Liver (tissue), 9 donors: ENCODE measurements around the gene NAMPT. TPM values are rescaled to one million over a fixed set of nuclear protein-coding genes. Genes with fewer than 3 reads are reported as not detected.
A peak's percentile ranks its signal among the peaks of the same experiment; 100 is the strongest.

Source experiments
- DNase-seq: peaks from one replicate; pipeline ENCODE4 v3.0.0-alpha.2; 2017; ENCODE audit warnings: low spot score
- H3K27ac ChIP-seq, 2 donors: one replicate each; pipeline ENCODE4 v1.7.0; 2013; ENCODE audit warnings: inconsistent platforms in 2 of 2, low read length in 2 of 2, control low read depth in 1 of 2, low read depth in 1 of 2, mild to moderate bottlenecking in 1 of 2
- H3K27me3 ChIP-seq, 4 donors: one replicate each; pipeline versions ENCODE4 v1.6.1 to v1.7.0; 2013; ENCODE audit warnings: low read length in 3 of 4, inconsistent platforms in 1 of 4, mild to moderate bottlenecking in 1 of 4, moderate library complexity in 1 of 4; ENCODE audit not compliant: control insufficient read depth in 4 of 4, insufficient read depth in 4 of 4
- H3K36me3 ChIP-seq, 4 donors: one replicate each; pipeline versions ENCODE4 v1.6.1 to v1.7.0; 2013; ENCODE audit warnings: low read length in 3 of 4, mild to moderate bottlenecking in 3 of 4, low read depth in 1 of 4, moderate library complexity in 1 of 4; ENCODE audit not compliant: control insufficient read depth in 4 of 4, insufficient read depth in 3 of 4
- H3K4me1 ChIP-seq, 4 donors: one replicate each; pipeline versions ENCODE4 v1.6.1 to v1.7.0; 2013; ENCODE audit warnings: low read length in 3 of 4, mild to moderate bottlenecking in 3 of 4, moderate library complexity in 1 of 4; ENCODE audit not compliant: control insufficient read depth in 4 of 4, insufficient read depth in 4 of 4
- H3K4me3 ChIP-seq, 3 donors: one replicate each; pipeline versions ENCODE4 v1.6.1 to v1.7.0; 2013; ENCODE audit warnings: low read length in 3 of 3, control low read depth in 1 of 3, low read depth in 1 of 3, mild to moderate bottlenecking in 1 of 3
- H3K9ac ChIP-seq, 2 donors: one replicate each; pipeline ENCODE4 v1.7.0; 2013; ENCODE audit warnings: low read length in 2 of 2, mild to moderate bottlenecking in 2 of 2, moderate library complexity in 2 of 2, control low read depth in 1 of 2, low read depth in 1 of 2
- H3K9me3 ChIP-seq, 4 donors: one replicate each; pipeline versions ENCODE4 v1.6.1 to v1.7.0; 2013; ENCODE audit warnings: low read length in 3 of 4; ENCODE audit not compliant: control insufficient read depth in 4 of 4
- EGR1 ChIP-seq, 2 donors: IDR thresholded peaks; 2 replicates each; pipeline ENCODE4 v1.6.1; 2016 to 2018; ENCODE audit warnings: antibody characterized with exemption in 2 of 2, low read depth in 2 of 2
- FOXA1 ChIP-seq: IDR thresholded peaks from 2 replicates; pipeline ENCODE4 v1.6.1; 2016; ENCODE audit warnings: antibody characterized with exemption
- FOXA2 ChIP-seq: IDR thresholded peaks from 2 replicates; pipeline ENCODE4 v1.6.1; 2016; ENCODE audit warnings: antibody characterized with exemption
- GABPA ChIP-seq, 2 donors: IDR thresholded peaks in 1 of 2; conservative IDR thresholded peaks in 1 of 2; 2 replicates each; pipeline ENCODE4 v1.6.1; 2016; ENCODE audit warnings: antibody characterized with exemption in 2 of 2, mild to moderate bottlenecking in 1 of 2, moderate library complexity in 1 of 2
- HNF4A ChIP-seq, 2 donors: conservative IDR thresholded peaks; 2 replicates each; pipeline ENCODE4 v1.6.1; 2016; ENCODE audit warnings: antibody characterized with exemption in 2 of 2, mild to moderate bottlenecking in 2 of 2
- HNF4G ChIP-seq: IDR thresholded peaks from 2 replicates; pipeline ENCODE4 v1.6.1; 2016; ENCODE audit warnings: antibody characterized with exemption
- JUND ChIP-seq, 2 donors: IDR thresholded peaks; 2 replicates each; pipeline ENCODE4 v1.6.1; 2016; ENCODE audit warnings: antibody characterized with exemption in 2 of 2
- NR2F2 ChIP-seq: IDR thresholded peaks from 2 replicates; pipeline ENCODE4 v1.6.1; 2016; ENCODE audit warnings: antibody characterized with exemption
- RAD21 ChIP-seq, 2 donors: IDR thresholded peaks; 2 replicates each; pipeline ENCODE4 v1.6.1; 2016; ENCODE audit warnings: antibody characterized with exemption in 2 of 2, mild to moderate bottlenecking in 2 of 2
- RXRA ChIP-seq, 2 donors: IDR thresholded peaks; 2 replicates each; pipeline ENCODE4 v1.6.1; 2017 to 2018; ENCODE audit warnings: antibody characterized with exemption in 2 of 2, mild to moderate bottlenecking in 1 of 2
- SP1 ChIP-seq: IDR thresholded peaks from 2 replicates; pipeline ENCODE4 v1.6.1; 2018; ENCODE audit warnings: antibody characterized with exemption, mild to moderate bottlenecking
- TAF1 ChIP-seq: conservative IDR thresholded peaks from 2 replicates; pipeline ENCODE4 v1.6.1; 2016; ENCODE audit warnings: antibody characterized with exemption, mild to moderate bottlenecking
- YY1 ChIP-seq: IDR thresholded peaks from 2 replicates; pipeline ENCODE4 v1.6.1; 2016; ENCODE audit warnings: antibody characterized with exemption, mild to moderate bottlenecking
- WGBS: extraction: QIAGEN DNeasy Blood & Tissue Kit; methylation state at CpG from one replicate; pipeline ENCODE4 v1.1.7; 2013; 5-methylcytosine and 5-hydroxymethylcytosine counted together
- polyA plus RNA-seq, 2 donors: library from polyadenylated mRNA; stranded (reverse) in 1 of 2; unstranded in 1 of 2; fragments of 200-250 nt in 1 of 2; fragments of >200 nt in 1 of 2; fragmentation: Nextera tagmentation in 1 of 2; extraction: Ambion mirVana in 1 of 2; gene quantifications; one replicate each; pipeline versions ENCODE4 v1.2.1 to v1.2.3, GENCODE V29; 2013 to 2015
- total RNA-seq, 2 donors: library from RNA; depleted of rRNA; stranded (reverse); fragments of >200 nt; gene quantifications; one replicate each; pipeline ENCODE4 v1.2.3, GENCODE V29; 2014
- TF ChIP-seq, protein P1 (sequence below): IDR thresholded peaks from 2 replicates; pipeline ENCODE4 v1.6.1; 2016; ENCODE audit warnings: antibody characterized with exemption, mild to moderate bottlenecking
- TF ChIP-seq, protein P2 (sequence below): IDR thresholded peaks from 2 replicates; pipeline ENCODE4 v1.6.1; 2016; ENCODE audit warnings: antibody characterized with exemption
- TF ChIP-seq, protein P3 (sequence below): IDR thresholded peaks from 2 replicates; pipeline ENCODE4 v1.6.1; 2016; ENCODE audit warnings: antibody characterized with exemption
- TF ChIP-seq, protein P4 (sequence below): IDR thresholded peaks from 2 replicates; pipeline ENCODE4 v1.6.1; 2016; ENCODE audit warnings: antibody characterized with exemption
- TF ChIP-seq, protein P5 (sequence below): fragments of 150-350 bp; IDR thresholded peaks from 2 replicates; pipeline ENCODE4 v1.5.1; 2017; ENCODE audit warnings: improper control_type of control experiment, low read depth, low read length; ENCODE audit not compliant: missing input control
- donor health status: healthy.
- donor health status: healthy.
- donor health status: healthy.
- donor health status: healthy.
- donor health status: healthy.

Gene NAMPT
- total RNA-seq = 100 to 1,000 TPM in 1 of 2 donors, 10 to 100 TPM in 1; 20.8 to 444 TPM
- polyA plus RNA-seq = 100 to 1,000 TPM; 134 to 185 TPM

DNA sequence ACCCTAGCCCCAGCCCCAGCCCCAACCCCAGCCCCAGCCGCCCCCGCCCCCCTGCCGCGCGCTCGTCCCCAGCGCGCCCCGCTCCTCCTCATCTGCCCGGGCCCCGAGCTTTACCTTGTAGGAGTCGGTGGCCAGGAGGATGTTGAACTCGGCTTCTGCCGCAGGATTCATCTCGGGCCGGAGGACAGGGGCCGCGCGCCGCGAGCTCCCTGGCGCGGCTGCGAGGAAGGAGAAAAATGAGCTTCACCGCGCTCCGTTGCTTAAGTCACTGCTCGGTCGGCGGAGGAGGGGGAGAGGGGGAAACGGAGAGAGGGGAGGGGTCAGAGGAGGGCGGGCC is at the start of gene NAMPT:
TSS of gene NAMPT (minus strand) at position 270 of the 337 bp plus-strand sequence. CDS start at position 171, 99 bp downstream.
- H3K4me1 ChIP-seq = peaks cover 1 to 23% (median 10%) of the 10 kb centered on the region in 4 donors
- H3K4me3 ChIP-seq = peak within 1 kb of the TSS; percentile 93 to 98 (median 95)
- no peaks in the 10 kb centered on the region for H3K27me3 ChIP-seq
- peak within 1 kb of the TSS; percentile 94 to 99 for H3K27ac ChIP-seq
- H3K36me3 ChIP-seq = peaks cover 0 to 17% (median 4%) of the 10 kb centered on the region in 4 donors
- no peak for DNase-seq
- H3K9ac ChIP-seq = peak within 1 kb of the TSS; percentile 86 to 100
- H3K9me3 ChIP-seq = no peaks in the 10 kb centered on the region
- TF ChIP-seq, protein P1, sequence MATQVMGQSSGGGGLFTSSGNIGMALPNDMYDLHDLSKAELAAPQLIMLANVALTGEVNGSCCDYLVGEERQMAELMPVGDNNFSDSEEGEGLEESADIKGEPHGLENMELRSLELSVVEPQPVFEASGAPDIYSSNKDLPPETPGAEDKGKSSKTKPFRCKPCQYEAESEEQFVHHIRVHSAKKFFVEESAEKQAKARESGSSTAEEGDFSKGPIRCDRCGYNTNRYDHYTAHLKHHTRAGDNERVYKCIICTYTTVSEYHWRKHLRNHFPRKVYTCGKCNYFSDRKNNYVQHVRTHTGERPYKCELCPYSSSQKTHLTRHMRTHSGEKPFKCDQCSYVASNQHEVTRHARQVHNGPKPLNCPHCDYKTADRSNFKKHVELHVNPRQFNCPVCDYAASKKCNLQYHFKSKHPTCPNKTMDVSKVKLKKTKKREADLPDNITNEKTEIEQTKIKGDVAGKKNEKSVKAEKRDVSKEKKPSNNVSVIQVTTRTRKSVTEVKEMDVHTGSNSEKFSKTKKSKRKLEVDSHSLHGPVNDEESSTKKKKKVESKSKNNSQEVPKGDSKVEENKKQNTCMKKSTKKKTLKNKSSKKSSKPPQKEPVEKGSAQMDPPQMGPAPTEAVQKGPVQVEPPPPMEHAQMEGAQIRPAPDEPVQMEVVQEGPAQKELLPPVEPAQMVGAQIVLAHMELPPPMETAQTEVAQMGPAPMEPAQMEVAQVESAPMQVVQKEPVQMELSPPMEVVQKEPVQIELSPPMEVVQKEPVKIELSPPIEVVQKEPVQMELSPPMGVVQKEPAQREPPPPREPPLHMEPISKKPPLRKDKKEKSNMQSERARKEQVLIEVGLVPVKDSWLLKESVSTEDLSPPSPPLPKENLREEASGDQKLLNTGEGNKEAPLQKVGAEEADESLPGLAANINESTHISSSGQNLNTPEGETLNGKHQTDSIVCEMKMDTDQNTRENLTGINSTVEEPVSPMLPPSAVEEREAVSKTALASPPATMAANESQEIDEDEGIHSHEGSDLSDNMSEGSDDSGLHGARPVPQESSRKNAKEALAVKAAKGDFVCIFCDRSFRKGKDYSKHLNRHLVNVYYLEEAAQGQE = peak; percentile 95
- no peak for TF ChIP-seq FOXA2
- TF ChIP-seq, protein P2, sequence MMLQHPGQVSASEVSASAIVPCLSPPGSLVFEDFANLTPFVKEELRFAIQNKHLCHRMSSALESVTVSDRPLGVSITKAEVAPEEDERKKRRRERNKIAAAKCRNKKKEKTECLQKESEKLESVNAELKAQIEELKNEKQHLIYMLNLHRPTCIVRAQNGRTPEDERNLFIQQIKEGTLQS = no peak
- TF ChIP-seq NR2F2 = no peak
- TF ChIP-seq JUND (IDR thresholded peaks at IDR 0.05) = no peak
- TF ChIP-seq HNF4G = no peak
- no peak for TF ChIP-seq RAD21 (IDR thresholded peaks at IDR 0.05)
- TF ChIP-seq GABPA (IDR thresholded peaks at IDR 0.05 in 1 of 2, conservative IDR thresholded peaks at IDR 0.05 in 1 of 2) = no peak
- TF ChIP-seq SP1 = no peak
- TF ChIP-seq EGR1 (IDR thresholded peaks at IDR 0.05; ENCODE audit: low read depth in 2 of 2) = no peak
- TF ChIP-seq, protein P3, sequence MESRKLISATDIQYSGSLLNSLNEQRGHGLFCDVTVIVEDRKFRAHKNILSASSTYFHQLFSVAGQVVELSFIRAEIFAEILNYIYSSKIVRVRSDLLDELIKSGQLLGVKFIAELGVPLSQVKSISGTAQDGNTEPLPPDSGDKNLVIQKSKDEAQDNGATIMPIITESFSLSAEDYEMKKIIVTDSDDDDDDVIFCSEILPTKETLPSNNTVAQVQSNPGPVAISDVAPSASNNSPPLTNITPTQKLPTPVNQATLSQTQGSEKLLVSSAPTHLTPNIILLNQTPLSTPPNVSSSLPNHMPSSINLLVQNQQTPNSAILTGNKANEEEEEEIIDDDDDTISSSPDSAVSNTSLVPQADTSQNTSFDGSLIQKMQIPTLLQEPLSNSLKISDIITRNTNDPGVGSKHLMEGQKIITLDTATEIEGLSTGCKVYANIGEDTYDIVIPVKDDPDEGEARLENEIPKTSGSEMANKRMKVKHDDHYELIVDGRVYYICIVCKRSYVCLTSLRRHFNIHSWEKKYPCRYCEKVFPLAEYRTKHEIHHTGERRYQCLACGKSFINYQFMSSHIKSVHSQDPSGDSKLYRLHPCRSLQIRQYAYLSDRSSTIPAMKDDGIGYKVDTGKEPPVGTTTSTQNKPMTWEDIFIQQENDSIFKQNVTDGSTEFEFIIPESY = no peak
- TF ChIP-seq YY1 = no peak
- no peak for TF ChIP-seq HNF4A (conservative IDR thresholded peaks at IDR 0.05)
- no peak for TF ChIP-seq FOXA1
- TF ChIP-seq, protein P4, sequence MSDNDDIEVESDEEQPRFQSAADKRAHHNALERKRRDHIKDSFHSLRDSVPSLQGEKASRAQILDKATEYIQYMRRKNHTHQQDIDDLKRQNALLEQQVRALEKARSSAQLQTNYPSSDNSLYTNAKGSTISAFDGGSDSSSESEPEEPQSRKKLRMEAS = no peak
- peak; percentile 92 for TF ChIP-seq TAF1
- TF ChIP-seq, protein P5, sequence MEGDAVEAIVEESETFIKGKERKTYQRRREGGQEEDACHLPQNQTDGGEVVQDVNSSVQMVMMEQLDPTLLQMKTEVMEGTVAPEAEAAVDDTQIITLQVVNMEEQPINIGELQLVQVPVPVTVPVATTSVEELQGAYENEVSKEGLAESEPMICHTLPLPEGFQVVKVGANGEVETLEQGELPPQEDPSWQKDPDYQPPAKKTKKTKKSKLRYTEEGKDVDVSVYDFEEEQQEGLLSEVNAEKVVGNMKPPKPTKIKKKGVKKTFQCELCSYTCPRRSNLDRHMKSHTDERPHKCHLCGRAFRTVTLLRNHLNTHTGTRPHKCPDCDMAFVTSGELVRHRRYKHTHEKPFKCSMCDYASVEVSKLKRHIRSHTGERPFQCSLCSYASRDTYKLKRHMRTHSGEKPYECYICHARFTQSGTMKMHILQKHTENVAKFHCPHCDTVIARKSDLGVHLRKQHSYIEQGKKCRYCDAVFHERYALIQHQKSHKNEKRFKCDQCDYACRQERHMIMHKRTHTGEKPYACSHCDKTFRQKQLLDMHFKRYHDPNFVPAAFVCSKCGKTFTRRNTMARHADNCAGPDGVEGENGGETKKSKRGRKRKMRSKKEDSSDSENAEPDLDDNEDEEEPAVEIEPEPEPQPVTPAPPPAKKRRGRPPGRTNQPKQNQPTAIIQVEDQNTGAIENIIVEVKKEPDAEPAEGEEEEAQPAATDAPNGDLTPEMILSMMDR = no peak
- TF ChIP-seq RXRA (IDR thresholded peaks at IDR 0.05) = peak; percentile 43 to 74
- under 1% methylated on average over 32 of the region's 32 CpGs for WGBS
